GM21723 (cell line): ENCODE results near the gene COL15A1.
A peak's percentile ranks its signal among the peaks of the same experiment; 100 is the strongest.

Experiments used
- ATAC-seq: cut with Tn5 transposase; IDR thresholded peaks from one replicate; pipeline ENCODE4 v1.9.1; 2021; ENCODE audit warnings: mild to moderate bottlenecking, moderate library complexity; ENCODE audit not compliant: unreplicated experiment

COL15A1 gene

GRCh38 chr9:98992107-98992884 is 48.6 kb downstream of the COL15A1 start:
- ATAC-seq: no peak

- ATAC-seq: peak; percentile 17
Observed at GRCh38 chr9:98992885-98993569, 49.3 kb downstream of the COL15A1 start.

GRCh38 chr9:98993570-98993945 is 49.9 kb downstream of the COL15A1 start:
- peak; percentile 77 for ATAC-seq

- no peak for ATAC-seq
Observed at GRCh38 chr9:98994172-98995058, 50.7 kb downstream of the COL15A1 start.

- no peak for ATAC-seq
Observed at GRCh38 chr9:98995059-98995671, 51.5 kb downstream of the COL15A1 start.

- no peak for ATAC-seq
Observed at GRCh38 chr9:98995971-98996504, 52.3 kb downstream of the COL15A1 start.

GRCh38 chr9:98997604-98998003 is 53.9 kb downstream of the COL15A1 start:
- no peak for ATAC-seq

GRCh38 chr9:98998441-98999151 is 54.9 kb downstream of the COL15A1 start:
- ATAC-seq: no peak

- ATAC-seq: no peak
Observed at GRCh38 chr9:98999152-98999525, 55.4 kb downstream of the COL15A1 start.

GRCh38 chr9:99000476-99001395 is 57.0 kb downstream of the COL15A1 start:
- ATAC-seq: peak; percentile 51

- ATAC-seq: no peak
Observed at GRCh38 chr9:99001892-99002291, 58.2 kb downstream of the COL15A1 start.

- no peak for ATAC-seq
Observed at GRCh38 chr9:99002706-99003105, 59.0 kb downstream of the COL15A1 start.

GRCh38 chr9:99003308-99003707 is 59.6 kb downstream of the COL15A1 start:
- ATAC-seq: no peak

- no peak for ATAC-seq
Observed at GRCh38 chr9:99004115-99004514, 60.4 kb downstream of the COL15A1 start.

- no peak for ATAC-seq
Observed at GRCh38 chr9:99004717-99005460, 61.2 kb downstream of the COL15A1 start.

GRCh38 chr9:99005651-99006050 is 61.9 kb downstream of the COL15A1 start:
- ATAC-seq: no peak

- no peak for ATAC-seq
Observed at GRCh38 chr9:99006511-99006910, 62.8 kb downstream of the COL15A1 start.

GRCh38 chr9:99006979-99007378 is 63.3 kb downstream of the COL15A1 start:
- ATAC-seq: no peak
